Measurements from ENCODE around the gene ADNP. TPM values are rescaled to one million over a fixed set of nuclear protein-coding genes. Genes with fewer than 3 reads are reported as not detected.

Gene ADNP
- total RNA-seq, 1 donor from 2014 or later, result 29.3 TPM

DNA sequence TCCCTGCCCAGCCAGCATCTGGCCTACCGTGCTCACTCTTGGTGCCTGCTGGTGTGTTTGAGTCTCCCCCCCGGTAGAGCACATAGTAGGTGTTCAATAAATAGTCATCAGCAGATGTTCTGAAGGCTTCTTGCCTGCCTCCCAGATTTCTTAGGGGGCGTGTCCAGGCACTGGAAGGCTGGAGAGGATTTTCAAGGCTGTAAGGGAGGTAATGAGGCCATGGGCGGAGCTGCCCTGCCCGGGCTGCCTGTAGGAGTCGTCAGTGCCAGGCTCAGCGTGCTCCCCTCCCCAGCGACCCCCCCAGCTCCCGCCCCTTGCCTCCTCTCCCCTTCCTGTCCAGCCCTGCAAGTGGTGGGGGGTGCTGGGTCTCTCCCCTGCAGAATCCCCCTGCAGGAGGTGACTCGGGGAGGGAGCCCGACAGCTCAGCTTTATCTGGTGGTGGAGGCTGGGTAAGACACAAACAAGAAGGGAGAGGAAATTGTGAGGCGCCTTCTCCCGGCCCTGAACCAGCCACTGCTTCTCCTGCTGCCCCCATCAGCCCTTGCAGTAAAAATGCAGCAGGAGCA lies 80.4 kb downstream of the ADNP start:
- no peak for DNase-seq (ENCODE audit: low read depth, low spot score)

DNA sequence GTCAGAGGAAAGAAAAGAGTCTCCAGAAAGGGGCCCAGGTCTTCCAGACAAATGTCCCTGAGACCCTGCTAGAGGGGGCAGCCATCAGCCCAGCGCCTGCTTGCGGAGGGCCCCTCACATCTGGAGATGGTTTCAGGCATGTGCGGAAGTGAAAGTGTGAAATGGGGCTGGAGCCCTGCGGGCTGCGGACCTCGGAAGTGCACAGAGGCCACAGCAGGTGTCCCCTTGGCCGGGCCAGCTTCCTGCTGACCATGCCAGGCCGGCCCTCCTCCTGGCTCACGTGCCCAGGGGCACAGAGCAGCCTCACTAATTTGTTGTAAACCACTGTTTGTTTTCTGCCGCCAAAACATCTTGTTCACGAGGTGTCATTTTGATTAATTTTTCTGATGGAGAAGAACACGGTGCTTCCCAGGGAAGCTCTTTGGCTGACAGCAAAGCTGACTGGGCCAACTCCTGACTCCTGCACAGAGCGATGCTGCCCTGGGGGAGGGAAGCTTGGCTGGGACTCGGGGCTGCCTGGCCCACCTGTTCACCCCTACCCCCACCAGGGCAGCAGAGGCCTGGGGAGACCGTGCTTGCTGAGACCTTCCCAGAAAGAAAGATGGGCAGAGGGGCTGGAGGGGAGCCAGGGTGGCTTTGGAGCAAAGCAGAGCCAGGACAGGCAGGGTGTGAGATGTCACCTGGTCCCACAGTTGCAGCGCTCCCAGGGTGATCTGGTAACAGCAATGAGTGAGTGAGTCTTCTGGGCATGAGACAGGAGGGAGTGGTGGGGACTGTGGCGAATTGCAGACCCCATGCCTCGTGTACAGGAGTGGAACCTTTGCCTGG lies 82.2 kb downstream of the ADNP start:
- DNase-seq (ENCODE audit: low read depth, low spot score), result no peak

DNA sequence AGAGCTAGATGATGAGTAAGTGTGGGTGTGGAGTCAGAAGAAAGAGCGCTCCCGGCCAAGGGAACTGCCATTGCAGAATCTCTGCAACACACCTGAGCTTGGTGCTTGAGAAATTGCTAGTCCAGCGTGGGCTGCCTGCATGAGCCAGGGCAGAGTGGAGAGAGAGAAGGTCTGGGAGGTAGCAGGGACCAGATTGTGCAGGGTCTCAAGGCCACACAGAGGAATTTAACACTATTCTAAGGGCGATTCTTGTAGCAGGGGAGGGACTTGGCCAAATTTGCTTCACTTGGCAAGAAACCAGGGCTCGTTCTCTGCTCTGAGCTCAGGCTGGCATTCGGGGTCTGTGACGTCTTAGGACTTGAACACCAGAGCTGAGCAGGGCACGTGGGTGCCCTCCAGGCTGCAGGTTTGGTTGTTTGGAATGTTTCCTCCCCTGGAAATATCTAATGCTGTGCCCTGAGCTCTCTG lies 82.9 kb downstream of the ADNP start:
- DNase-seq (ENCODE audit: low read depth, low spot score), result no peak

DNA sequence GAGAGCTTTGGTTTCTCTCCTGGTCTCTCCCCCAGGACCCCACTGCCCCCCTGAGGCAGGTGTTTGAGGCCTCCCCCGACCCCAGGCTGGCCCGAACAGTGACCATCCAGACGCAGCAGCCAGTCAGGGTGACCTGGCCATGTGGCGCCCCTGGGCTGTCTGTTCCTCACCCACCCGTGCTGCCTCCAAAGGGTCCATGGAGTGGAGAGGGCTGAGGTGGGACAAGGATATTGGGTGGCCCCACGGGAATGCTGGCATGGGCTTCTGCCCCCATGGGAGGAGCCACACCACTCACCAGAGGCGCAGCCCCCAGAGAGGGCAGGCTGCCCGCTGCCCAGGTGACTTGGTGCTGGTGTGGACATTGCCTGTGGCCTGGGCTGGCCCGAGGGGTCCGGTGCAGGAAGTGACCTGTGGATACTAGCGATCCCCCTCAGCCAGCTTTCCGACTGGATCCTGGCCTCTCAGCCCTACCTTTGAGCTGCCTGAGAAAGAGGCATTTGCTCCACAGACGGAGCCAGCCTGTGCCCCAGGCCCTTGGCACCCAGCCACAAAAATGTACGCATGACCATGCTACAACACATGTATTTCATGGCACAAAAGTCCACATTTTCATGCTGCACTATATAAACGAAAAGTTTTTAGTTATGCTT lies 85.5 kb downstream of the ADNP start:
- DNase-seq (ENCODE audit: low read depth, low spot score), result no peak

DNA sequence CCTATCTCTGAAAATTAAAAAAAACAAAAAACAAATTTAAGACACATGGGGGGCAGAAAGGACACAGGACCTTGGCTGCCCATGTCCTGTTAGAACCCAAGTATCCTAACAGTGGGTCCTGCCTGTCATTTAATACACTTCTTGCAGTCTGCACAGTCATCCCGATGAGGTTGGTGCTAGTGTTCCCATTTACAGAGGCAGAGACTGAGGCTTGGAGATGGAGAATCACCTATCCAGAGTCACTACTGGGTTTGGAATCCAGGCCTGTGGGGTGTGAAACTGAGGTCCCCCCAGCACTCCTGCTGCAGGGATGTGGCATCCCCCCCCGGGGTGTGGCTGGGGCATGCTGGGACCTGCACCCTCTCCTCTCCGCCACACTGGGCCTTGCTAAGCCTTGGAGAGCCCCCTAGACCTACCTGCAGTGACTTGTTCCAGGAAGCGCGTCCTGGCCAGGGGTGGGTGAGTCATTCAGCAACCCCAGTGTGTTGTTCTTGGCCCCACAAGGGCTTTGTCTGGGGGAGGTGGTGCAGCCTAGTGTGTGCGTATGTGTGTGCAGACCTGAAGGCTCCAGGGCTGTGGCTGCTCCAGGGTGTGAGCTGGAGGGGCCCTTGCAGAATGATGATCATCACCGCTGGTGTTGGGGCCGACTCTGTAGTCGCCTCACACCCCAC lies 86.7 kb downstream of the ADNP start:
- DNase-seq (ENCODE audit: low read depth, low spot score), result peak; percentile 51

DNA sequence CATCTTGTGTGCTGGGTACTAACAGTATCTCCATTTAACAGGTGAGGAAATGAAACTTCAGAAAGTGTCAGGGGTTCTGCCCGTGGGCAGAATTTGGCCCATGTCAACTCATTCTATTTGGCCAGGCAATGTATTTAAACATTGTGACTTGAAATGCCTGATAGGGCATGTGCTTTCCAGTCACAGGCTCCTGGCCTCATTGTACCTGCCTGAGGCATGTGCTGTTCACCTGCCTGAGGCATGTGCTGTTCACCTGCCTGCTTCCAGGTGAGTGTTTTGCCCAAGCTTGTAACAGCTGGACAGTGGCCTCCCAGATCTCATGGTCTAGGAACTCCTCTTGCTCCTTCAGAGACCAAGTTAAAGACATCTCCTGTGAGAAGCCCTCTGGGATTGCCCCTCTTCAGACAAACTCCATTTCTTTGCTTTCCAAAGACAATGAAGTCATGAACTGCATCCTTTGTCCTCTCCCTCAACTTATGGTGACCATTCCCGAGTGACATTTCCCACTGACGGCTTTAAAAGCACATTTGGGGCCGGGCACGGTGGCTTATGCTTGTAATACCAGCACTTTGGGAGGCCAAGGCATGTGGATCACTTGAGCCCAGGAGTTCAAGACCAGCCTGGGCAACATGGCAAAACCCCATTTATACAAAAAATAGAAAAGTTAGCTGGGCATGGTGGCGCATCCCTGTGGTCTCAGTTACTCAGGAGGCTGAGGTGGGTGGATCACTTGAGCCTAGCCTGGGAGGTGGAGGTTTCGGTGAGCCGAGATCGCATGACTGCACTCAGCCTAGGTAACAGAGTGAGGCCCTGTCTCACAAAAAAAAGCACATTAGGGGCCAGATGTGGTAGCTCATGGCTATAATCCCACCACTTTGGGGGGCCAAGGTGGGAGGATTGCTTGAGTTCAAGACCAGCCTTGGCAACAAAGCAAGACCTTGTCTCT lies 87.6 kb downstream of the ADNP start:
- DNase-seq (ENCODE audit: low read depth, low spot score), result no peak

DNA sequence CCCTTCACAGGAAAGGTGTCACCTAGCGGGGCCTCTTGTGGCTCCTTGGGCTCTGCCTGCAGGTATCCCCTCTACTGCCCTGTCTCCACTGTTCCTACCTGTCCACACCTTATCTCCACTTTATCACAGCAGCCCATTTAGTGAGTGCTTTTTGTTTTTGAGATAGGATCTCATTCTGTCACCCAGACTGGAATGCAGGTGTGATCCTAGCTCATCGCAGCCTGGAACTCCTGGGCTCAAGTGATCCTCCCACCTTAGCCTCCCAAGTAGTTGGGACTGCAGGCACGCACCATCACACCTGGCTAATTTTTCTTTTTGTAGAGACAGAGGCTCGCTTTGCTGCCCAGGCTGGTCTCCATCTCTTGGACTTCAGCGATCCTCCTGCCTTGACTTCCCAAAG lies 88.4 kb downstream of the ADNP start:
- DNase-seq (ENCODE audit: low read depth, low spot score), result no peak

Other genes starting within 250 kb of the ADNP start
- under 0.01 TPM in 1 of 2 replicates, not detected in the other for gene RIPOR3, start 239.9 kb downstream of the ADNP start, total RNA-seq
- 0.13 and 0.14 TPM in 2 replicates for gene PARD6B, start 199.9 kb downstream of the ADNP start, total RNA-seq
- gene BCAS4, start 136.4 kb downstream of the ADNP start, total RNA-seq, result 1.6 and 2.5 TPM in 2 replicates
- 64.8 and 66.5 TPM in 2 replicates for gene DPM1, start 27.1 kb upstream of the ADNP start, total RNA-seq
- gene MOCS3, start 27.4 kb upstream of the ADNP start, total RNA-seq, result 8.7 and 9.5 TPM in 2 replicates
- gene KCNG1, start 91.7 kb upstream of the ADNP start, total RNA-seq, result 0.40 and 1.3 TPM in 2 replicates